GM18868 (cell line): ENCODE data around the gene TNC.
A peak's percentile ranks its signal among the peaks of the same experiment; 100 is the strongest.

Source experiments
- ATAC-seq: cut with Tn5 transposase; IDR thresholded peaks from one replicate; pipeline ENCODE4 v1.9.1; 2021; ENCODE audit warnings: mild to moderate bottlenecking, moderate library complexity; ENCODE audit not compliant: unreplicated experiment

The TNC gene

DNA sequence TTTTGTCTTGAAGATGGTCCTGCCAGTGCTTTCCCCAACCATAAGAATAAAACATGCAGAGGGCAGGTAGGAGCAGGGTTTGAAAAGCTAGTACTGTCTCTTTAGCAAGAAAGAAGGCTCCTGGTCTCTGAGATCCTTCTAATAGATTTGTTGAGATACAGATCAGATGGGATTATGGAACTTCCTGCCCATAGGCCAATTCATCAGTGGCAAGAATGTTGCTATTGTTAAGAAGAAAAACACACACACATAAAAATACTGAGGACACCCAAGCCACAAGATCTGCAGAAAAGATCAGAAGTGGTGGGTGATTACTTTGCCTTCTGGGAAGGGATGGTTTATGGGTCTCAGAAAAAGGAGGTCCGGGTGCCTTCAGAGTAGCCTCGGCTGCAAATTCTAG lies 59.8 kb downstream of the TNC start:
- no peak for ATAC-seq

DNA sequence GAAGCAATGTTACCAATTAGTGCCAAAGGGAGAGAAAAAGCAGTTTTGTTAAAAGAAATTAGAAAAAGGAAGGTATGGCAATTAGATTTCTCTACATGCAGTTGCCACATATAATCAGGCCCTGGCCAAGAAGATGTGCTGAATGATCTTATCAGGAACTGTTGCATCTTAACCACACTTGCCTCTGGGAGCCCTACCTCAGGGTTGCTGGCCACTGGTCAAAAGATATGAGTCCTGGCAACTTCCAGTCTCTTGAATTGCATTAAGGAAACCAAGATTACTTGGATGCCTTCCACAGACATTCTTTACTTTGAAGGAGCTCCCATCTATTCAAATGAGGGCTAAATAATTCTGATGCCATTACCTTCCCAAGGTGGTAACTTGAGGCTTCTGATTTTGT lies 60.4 kb downstream of the TNC start:
- ATAC-seq = no peak

DNA sequence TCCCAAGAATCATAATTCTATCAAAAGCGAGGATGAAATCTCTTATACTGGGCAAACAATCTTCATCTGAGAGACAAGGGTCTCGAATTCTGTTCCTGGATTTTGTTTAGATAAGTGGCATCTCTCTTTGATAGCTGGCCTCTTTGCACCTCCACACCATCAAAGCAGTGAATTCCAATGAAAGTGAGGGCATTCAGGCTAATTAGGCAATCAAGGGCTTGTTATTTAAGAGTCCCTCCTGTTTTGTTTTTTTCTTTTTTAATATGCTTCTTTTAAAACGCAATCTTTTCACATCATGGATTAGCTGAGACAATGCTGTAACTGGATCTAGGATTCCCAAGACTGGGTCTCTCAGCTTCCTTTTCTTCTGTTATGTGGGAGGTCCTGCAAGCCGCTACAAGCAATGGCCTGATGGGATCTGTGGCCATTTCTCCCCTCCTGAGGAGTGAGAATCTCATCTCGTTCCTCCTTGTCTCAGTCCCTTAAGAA lies 67.9 kb downstream of the TNC start:
- no peak for ATAC-seq

DNA sequence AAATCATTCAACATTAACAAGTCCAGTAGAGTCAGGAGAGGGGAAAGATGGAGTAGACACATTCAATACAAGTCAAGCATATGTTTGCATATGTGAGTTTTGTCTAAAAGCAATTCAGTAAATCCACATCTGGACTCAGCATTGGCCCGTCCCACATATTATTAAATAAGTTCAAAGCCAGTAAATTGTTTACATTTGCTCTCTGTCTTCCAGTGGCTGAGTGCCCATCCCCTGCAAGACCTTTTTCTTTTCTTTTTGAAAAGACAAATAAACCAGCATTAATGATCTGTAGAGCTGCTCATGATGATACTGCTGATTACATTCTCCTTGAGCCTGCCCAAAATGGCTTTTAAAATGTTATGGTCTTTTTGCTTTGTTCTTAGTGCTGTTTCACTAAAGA lies 71.1 kb downstream of the TNC start:
- ATAC-seq = no peak

DNA sequence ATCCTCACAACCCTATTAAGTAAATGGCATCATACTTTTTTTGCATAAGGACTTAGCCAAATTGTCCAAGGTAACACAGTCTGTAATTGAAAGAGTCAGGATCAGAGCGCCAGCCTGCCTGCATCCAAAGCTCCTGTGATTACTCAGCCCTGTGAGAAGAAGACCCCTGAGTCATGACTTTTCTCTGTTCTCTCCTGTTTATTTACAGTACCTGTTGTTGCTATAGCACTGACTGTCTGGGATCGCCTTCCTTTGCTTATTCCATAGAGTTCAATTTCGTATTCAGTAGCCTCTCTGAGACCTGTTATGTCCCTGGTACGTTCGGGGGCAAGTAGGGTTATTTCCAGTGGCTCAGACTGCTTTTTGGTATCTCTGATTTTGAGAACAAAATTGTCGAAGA lies 71.8 kb downstream of the TNC start:
- ATAC-seq = no peak

DNA sequence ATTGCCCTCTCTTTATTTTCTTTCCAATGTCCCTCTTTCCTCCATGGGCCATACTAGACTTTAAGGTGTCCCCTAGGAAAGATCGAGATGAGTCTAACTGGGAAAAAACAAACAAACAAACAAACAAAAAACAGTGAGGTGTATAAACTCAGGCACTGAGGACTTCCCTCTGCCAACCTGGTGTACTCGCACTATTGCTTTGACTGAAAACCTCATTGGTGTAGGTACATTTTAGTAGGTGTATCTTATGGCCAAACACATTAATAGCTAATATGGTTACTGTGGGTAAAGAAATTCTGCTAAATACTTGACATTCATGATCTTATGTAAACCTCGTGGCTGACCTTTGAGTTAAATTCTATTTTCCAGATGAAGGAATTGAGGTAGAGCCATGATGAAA lies 74.3 kb downstream of the TNC start:
- no peak for ATAC-seq

DNA sequence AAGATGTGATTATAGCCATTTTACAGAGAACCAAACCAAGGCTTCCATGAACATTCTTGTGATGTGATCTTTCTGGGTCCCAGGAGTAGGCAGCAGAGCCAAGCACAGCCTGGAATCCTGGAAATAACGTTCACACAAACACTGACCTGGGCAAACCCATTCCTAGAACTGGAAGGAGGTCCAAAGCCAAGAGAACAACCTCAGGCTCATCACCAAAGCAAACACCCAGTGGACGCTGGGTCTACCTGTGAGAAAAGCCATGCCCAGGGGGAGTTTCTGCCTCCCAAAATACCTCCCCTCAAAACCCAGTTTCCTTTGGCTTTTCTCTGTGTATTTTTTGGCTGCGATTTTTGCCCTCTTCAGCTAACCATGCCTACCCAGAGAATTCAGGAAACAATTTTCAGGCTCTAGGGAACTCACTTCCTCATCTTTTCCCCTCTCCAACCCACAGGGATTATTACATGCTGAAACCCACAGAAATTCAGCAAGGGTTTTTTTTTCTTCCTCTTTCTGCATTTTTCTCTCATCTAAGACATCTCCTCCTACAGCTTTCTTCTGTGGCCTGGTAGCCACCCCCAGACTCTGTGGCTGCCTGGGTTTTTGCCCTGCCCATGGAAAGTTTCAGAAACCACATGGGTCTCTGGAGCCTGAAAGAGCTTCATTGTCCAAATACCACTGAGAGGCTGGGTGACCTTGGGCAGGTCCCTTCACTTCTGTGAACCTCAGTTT lies 75.0 kb downstream of the TNC start:
- peak; percentile 85 for ATAC-seq

DNA sequence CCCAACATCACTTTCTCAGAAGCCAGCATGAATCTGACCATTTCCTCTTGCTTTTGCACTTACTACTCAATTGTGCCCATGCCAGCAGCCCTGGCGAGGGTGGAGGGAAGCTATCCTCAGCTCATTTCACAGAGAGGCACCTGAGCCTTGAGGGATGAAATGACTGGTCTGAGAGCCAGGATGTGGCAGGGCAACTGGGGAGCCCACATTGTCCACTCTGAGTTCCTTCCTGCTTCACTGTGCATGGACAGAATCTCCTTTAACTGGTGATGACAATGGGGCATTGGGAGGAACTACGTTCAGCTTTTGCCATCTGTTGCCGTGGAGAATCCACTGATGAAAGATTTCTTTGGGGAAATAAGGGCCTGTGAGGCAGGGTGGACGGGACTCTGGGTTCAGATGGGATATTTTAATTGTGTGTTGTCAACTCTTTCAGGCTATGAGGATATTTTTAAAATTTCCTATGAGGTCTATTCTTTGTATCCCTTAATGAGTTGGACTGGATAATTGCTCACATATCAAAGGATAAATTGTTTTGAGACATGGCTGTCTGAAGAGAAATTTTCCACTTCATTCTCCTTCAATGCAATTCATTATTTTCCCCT lies 78.3 kb downstream of the TNC start:
- ATAC-seq = no peak

DNA sequence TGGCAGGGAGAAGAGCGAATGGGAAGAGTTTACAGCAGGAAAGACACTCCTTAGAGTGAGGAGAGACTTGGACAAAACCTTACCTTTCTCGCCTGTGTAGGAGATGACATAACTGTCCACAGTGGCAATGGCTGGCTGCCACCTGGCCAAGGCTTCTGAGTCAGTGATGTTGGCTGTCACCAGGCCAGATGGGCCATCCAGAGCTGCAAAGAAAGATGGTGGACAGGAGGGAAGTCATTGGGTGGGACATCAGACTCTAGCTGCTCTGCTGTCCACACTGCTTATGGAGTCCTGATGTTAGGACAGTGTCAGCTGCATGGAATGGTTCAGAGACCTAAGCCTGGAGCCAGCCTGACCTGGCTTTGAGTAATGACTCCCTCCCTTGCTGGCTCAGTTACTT lies 79.8 kb downstream of the TNC start:
- no peak for ATAC-seq

DNA sequence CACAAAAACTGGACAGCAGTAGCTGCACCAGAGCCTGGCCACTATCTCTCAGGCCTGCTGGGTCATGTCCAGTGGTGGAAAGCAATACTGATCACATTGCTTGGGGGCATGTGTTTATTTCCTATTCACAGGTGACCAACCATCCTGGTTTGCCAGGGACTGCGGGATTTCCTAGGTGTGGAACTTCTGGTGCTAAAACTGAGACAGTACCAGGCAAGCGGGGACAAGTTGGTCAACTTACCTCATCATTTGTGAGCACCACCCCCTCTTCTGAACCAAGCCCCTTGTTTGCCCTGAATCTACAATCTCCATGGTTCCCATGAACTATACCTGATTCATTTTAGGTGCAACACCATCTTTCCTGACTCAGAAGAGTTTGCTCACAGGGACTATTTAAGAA lies 81.3 kb downstream of the TNC start:
- ATAC-seq = no peak

DNA sequence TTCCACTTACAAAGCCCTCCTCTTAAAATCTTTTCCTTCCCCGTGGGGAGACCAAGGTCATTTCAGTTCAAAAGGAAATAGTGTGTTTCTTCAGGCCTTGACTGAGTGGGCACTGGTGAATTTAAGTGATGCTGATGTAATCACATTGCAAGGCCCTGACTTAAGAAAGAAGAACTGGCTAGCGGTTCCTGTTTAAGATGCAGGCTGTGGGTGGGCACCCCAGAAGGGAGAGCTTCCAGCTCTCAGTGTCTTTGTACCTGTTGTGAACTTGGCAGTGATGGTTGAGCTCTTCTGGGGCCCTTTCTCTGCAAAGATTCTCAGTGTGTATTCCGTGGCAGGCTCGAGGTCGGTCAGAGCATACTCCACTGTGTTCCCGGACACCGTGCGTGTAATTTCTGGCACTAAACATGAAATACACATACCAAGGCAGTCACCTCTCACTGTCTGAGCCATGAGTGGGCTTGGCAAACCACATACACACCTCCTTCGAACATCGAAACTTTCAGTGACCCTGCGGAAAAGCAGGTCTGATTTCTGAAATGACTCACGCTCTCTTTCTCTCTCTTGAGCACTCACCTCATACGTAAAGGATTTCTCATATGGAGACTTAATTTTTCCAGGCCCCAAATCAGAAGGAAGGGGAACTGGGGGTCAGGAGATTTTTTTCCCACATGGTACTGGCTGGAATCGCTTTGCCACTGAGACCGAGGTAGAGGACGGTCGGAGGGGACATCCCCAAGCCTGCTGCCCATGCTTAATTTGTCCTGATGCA lies 81.9 kb downstream of the TNC start:
- ATAC-seq = peak; percentile 90

DNA sequence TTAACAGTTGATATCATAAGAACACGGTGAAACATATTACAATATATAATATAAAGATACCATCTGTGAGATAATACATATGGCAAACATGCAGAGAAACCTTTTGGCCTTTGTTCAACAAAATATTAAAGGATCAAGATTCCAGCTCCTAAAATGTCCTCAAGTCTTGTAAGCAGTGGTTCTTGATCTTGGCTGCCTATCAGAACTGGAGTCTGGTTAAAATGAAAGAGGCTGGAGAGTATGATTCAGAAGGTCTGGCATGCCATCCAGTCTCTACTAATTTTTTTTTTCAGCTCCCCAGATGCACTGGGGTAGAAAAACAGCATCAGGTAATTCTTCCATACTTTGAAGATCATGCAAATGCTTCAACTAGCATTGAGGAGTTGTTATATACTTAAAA lies 83.2 kb downstream of the TNC start:
- no peak for ATAC-seq

DNA sequence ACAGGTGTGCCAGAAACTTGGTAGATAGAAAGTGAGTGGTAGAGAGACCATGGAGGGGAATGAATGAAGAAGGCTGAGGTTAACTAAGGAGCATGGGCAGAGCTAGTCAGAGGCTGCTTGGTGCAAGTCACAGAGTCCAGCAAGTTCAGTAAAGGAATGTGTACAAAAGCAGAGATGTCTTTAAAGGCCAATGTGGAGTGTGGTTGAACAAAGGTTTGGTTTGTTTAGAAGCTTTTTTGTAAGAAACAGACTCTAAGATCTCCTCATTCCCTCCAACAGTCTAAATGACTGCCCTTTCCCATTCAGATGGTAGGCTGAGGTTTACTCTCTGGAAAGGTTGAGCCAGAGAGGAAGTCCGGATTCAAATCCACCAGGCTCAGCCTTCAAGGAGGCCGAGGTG lies 84.2 kb downstream of the TNC start:
- no peak for ATAC-seq

DNA sequence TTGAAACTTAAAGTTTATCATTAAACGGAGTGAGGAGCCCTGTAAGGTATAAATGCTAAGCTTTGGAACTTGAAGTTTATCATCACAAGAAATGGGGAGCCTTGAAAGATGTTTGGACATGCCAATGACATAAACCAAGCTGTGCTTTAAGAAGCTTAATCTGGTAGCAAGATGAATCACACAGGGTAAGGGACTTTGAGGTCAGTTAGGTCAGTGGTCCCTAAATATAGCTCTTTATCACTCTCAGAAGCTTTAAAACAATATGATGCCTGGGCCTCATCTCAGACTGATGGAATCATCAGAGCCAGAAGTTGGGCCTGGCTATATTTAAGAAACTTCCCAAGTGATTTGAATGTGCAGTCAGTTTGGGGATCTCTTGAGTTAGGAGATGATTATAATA lies 85.7 kb downstream of the TNC start:
- ATAC-seq = no peak

DNA sequence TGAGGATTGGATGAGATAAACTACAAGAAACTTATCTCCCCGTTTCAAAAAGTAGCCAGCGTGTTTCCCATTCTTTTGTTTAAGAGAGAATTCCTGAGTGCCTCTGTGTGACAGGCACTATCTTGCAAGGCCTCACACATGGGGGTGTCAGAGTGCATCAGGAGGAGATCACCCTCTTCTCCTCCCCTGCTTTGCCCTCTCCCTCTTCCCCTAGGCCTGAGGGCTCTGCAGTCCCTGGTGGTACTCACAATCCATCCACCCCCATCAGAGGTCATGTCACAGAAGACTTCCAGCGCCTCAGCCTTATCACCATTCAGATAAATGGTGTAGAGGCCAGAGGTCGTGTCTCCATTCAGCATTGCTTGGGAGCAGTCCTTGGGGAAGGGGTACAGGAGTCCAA lies 88.0 kb downstream of the TNC start:
- no peak for ATAC-seq

DNA sequence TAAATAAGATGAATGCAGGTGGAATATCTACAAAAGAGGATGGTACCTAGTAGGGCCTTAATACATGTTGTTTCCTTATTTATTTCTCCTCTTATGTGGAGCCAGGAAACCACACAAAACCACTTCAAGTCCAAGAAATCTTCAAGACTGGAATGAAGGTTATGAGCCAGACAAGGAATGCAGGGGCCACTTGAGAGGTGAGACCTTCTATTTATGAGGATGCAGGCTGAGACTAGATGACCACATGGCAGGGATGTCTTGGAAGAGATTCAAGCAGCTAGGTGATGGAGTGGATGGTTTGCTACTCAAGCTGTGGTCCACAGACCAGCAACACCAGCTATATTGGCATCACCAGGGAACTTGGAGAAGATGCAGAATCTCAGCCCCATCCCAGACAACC lies 92.2 kb downstream of the TNC start:
- ATAC-seq = no peak

DNA sequence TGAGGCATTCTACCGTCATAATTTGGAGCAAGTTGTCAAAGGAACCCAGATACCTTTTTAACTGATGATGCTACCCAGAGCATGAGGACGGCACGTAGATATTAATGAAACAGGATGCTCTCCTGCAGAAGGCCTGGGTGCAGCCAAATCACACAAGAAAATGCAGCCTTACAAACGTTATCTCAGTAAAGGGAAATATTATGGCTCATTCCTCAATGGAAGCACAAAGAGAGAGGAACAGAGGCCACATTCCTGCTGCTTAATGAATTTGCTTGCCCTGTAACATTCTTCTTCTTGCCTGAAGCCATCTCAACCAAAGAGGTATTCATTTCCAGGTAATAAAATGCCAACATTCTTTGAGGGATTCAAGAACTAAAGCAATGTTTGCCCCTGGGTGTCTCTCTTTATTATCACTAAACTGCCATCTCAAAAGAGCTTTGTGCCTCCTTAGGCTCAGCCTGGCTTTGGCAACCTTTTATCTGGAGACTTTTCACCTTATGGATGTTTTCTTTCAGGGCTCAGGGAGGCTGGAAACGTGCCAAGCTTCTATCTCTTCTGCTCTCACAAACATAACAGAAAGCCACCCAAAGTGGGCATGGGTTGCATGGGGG lies 92.9 kb downstream of the TNC start:
- no peak for ATAC-seq

DNA sequence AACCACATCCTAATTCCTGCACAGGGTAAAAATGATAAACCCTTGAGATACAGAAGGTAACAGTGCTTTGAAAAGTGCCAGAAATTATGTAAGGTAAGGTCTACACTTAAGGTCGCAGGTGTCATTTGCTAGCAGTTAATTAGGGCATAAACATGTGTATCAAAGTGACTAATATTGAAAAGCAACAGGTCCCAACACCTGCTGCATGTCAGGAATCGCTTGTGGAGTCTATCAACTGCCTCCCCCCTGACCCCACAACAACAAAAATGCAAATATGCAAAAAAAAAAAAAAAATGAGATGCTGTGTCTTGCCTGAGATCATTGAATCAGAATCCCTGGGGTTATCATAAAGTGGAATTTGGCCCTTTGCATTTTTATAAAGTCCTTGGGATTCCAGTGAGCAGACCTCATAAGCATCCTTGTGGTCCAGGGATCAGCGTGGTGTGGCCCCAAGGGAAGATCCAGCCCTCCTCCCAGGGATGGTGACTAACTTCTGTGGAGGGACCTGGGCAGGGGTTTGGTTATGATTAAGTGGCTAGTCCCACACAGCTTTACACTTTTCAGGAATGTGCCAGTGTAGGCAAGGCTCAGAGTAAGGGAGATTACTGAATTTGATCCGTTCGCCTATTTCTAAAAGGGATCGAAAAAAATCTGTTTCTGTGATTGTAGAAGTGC lies 95.1 kb downstream of the TNC start:
- ATAC-seq = no peak

DNA sequence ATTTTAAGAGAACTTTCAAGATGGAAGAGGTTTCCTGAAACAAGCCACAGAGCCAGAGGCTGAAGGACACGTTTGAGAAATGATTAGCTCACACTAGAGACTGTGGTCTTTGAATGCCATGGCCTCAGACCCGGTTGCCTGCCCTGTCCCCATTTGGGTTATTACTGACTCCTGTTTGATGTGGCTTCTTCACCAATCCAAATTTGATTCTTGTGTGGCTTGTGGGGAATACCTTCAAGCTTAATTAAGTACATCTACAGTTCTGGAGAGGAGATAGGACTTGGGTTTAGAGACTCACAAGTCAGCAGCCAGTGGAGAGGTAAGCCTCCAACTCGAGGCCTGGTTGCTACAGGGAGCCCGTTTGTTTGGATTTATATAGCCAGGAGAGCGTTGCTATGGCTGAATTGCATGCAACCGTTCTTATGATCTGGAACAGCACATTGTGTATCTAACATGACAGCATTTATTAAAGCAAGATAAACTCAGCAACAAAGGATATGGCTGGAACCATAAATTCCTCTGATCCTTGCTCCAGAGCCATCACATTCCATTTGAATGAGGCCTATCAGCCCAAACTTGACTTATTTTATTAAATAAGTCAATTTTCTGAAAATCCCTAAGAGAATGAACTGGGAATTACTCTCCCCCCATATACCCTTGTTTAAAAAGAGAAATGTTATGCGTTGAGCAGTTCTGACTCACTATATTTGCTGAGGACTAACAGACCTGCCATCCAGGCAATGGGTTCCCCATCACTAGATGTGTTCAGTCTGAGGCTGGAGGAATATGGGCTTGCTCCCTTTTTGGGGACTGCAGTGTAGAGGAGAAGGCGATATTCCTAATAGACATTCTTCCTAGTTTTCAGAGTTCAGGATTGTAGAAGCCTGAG lies 99.2 kb downstream of the TNC start:
- no peak for ATAC-seq

DNA sequence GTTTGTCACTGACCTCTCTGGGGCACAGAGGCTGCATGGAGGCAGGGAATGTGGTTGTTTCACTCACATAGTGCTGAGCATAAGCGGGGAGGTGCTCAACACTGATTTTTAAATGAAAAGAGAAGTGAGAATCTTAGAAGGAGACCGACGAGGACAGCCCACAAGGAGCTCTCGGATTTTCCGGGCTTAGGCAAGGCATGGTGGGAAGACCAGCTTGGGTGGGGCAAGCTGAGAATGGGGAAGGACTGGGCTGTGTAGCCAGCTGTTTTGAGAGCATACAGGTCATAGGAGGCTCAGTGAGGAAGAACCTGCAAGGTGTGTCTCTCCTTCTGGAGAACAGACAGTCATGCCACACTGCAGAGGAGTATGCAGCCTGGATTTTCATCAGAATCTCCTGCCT lies 101.6 kb downstream of the TNC start:
- ATAC-seq = no peak
